ENCODE results near the gene POLR2M.

The POLR2M gene

DNA sequence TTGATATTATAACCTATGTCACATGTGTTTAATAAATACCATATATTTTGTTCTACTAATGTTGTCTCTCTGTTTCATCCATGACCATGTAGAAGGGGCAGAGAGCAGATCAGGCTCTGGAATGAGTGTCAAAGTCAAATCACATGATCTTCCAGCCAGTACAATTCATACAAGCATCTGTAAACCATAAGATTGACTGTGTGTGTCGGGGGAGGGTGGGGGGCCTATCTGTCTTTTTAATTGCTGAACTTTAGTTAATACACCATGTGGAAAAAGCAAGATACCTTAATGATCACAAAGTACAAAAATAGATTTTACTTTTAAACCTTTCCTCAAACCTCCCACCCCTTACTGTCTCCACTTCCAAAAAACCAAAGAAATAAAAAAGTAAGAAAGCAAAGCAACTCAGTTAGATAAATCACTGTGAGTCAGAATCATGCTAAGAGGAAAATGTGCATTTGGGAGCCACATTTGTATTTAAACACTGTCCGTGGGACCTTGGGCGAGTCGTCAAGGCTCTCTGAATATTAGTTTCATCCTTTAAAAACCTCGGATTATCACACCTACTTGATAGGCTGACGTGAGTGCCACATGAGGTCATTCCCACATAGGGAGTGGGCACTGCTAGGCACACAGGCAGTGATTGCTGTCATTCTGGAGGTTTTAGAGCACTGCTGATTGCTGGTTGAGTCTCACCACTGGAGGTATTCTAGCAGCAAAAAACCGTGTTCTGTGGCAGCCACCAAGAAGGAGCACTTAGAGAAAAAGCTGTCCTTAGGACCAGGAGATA lies 21.0 kb upstream of the POLR2M start (continued):
- TF ChIP-seq, protein P1, sequence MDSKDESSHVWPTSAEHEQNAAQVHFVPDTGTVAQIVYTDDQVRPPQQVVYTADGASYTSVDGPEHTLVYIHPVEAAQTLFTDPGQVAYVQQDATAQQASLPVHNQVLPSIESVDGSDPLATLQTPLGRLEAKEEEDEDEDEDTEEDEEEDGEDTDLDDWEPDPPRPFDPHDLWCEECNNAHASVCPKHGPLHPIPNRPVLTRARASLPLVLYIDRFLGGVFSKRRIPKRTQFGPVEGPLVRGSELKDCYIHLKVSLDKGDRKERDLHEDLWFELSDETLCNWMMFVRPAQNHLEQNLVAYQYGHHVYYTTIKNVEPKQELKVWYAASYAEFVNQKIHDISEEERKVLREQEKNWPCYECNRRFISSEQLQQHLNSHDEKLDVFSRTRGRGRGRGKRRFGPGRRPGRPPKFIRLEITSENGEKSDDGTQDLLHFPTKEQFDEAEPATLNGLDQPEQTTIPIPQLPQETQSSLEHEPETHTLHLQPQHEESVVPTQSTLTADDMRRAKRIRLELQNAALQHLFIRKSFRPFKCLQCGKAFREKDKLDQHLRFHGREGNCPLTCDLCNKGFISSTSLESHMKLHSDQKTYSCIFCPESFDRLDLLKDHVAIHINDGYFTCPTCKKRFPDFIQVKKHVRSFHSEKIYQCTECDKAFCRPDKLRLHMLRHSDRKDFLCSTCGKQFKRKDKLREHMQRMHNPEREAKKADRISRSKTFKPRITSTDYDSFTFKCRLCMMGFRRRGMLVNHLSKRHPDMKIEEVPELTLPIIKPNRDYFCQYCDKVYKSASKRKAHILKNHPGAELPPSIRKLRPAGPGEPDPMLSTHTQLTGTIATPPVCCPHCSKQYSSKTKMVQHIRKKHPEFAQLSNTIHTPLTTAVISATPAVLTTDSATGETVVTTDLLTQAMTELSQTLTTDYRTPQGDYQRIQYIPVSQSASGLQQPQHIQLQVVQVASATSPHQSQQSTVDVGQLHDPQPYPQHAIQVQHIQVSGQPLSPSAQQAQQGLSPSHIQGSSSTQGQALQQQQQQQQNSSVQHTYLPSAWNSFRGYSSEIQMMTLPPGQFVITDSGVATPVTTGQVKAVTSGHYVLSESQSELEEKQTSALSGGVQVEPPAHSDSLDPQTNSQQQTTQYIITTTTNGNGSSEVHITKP (tag by site-specific recombination; IDR thresholded peaks at IDR 0.05), result 0 out of 2 replicates have a peak, but pooled peaks have one; percentile 12
- TF ChIP-seq, protein P2, sequence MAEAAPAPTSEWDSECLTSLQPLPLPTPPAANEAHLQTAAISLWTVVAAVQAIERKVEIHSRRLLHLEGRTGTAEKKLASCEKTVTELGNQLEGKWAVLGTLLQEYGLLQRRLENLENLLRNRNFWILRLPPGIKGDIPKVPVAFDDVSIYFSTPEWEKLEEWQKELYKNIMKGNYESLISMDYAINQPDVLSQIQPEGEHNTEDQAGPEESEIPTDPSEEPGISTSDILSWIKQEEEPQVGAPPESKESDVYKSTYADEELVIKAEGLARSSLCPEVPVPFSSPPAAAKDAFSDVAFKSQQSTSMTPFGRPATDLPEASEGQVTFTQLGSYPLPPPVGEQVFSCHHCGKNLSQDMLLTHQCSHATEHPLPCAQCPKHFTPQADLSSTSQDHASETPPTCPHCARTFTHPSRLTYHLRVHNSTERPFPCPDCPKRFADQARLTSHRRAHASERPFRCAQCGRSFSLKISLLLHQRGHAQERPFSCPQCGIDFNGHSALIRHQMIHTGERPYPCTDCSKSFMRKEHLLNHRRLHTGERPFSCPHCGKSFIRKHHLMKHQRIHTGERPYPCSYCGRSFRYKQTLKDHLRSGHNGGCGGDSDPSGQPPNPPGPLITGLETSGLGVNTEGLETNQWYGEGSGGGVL (tag by site-specific recombination; IDR thresholded peaks at IDR 0.05), result no peak
- TF ChIP-seq ZNF629 (tag by site-specific recombination; IDR thresholded peaks at IDR 0.05), result peak; percentile 60; the same call in 1 of the 2 replicates
- TF ChIP-seq ZNF624 (tag by site-specific recombination; IDR thresholded peaks at IDR 0.05), result no peak
- no peak for TF ChIP-seq BCL11B (tag by site-specific recombination; IDR thresholded peaks at IDR 0.05; ENCODE audit: low read depth)
- no peak for TF ChIP-seq ZNF335 (tag by site-specific recombination; conservative IDR thresholded peaks at IDR 0.05)
- TF ChIP-seq ZNF677 (tag by site-specific recombination; IDR thresholded peaks at IDR 0.05), result no peak
- TF ChIP-seq, protein P3, sequence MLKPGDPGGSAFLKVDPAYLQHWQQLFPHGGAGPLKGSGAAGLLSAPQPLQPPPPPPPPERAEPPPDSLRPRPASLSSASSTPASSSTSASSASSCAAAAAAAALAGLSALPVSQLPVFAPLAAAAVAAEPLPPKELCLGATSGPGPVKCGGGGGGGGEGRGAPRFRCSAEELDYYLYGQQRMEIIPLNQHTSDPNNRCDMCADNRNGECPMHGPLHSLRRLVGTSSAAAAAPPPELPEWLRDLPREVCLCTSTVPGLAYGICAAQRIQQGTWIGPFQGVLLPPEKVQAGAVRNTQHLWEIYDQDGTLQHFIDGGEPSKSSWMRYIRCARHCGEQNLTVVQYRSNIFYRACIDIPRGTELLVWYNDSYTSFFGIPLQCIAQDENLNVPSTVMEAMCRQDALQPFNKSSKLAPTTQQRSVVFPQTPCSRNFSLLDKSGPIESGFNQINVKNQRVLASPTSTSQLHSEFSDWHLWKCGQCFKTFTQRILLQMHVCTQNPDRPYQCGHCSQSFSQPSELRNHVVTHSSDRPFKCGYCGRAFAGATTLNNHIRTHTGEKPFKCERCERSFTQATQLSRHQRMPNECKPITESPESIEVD (tag by site-specific recombination; IDR thresholded peaks at IDR 0.05), result 0 out of 2 replicates have a peak, but pooled peaks have one; percentile 17
- no peak for TF ChIP-seq ZEB2 (tag by site-specific recombination; IDR thresholded peaks at IDR 0.05)
- no peak for TF ChIP-seq ZNF391 (tag by site-specific recombination; IDR thresholded peaks at IDR 0.05; ENCODE audit: borderline replicate concordance, low read depth)
- TF ChIP-seq, protein P4, sequence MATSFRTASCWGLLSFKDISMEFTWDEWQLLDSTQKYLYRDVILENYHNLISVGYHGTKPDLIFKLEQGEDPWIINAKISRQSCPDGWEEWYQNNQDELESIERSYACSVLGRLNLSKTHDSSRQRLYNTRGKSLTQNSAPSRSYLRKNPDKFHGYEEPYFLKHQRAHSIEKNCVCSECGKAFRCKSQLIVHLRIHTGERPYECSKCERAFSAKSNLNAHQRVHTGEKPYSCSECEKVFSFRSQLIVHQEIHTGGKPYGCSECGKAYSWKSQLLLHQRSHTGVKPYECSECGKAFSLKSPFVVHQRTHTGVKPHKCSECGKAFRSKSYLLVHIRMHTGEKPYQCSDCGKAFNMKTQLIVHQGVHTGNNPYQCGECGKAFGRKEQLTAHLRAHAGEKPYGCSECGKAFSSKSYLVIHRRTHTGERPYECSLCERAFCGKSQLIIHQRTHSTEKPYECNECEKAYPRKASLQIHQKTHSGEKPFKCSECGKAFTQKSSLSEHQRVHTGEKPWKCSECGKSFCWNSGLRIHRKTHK (tag by site-specific recombination; IDR thresholded peaks at IDR 0.05), result no peak
- no peak for TF ChIP-seq ZNF548 (tag by site-specific recombination; IDR thresholded peaks at IDR 0.05)
- no peak for TF ChIP-seq ZFP37 (tag by site-specific recombination; IDR thresholded peaks at IDR 0.05)
- 0 out of 2 replicates have a peak, but pooled peaks have one; percentile 25 for TF ChIP-seq ZIC2 (tag by site-specific recombination; IDR thresholded peaks at IDR 0.05)
- TF ChIP-seq ZNF239 (tag by site-specific recombination; IDR thresholded peaks at IDR 0.05), result no peak
- TF ChIP-seq ZNF140 (tag by site-specific recombination; IDR thresholded peaks at IDR 0.05), result no peak
- TF ChIP-seq BCL11A (tag by site-specific recombination; IDR thresholded peaks at IDR 0.05; ENCODE audit: low read depth), result no peak
- TF ChIP-seq ZNF518A (tag by site-specific recombination; conservative IDR thresholded peaks at IDR 0.05; ENCODE audit: low read depth), result no peak

Data from HEK293 (cell line).